HFFc6 (cell line): ENCODE results near the gene BORCS5. TPM values are rescaled to one million over a fixed set of nuclear protein-coding genes. Genes with fewer than 3 reads are reported as not detected.
A peak's percentile ranks its signal among the peaks of the same experiment; 100 is the strongest.

ENCODE experiments used
- DNase-seq: peaks from one replicate; pipeline ENCODE4 v3.0.0-alpha.2; 2018
- H3K27ac Mint-ChIP-seq: 2 replicates; pipeline ENCODE4 v1.8.0; 2020; ENCODE audit warnings: mild to moderate bottlenecking, mixed read lengths
- H3K27me3 Mint-ChIP-seq: 2 replicates; pipeline ENCODE4 v1.8.0; 2021; ENCODE audit warnings: mild to moderate bottlenecking, moderate library complexity, mixed read lengths; ENCODE audit not compliant: insufficient read depth
- H3K36me3 Mint-ChIP-seq: 2 replicates; pipeline ENCODE4 v1.8.0; 2021; ENCODE audit warnings: low read depth, mixed read lengths
- H3K4me1 Mint-ChIP-seq: 2 replicates; pipeline ENCODE4 v1.8.0; 2020; ENCODE audit warnings: low read depth, mixed read lengths
- H3K4me3 Mint-ChIP-seq: 2 replicates; pipeline ENCODE4 v1.8.0; 2020; ENCODE audit warnings: mild to moderate bottlenecking, moderate library complexity, mixed read lengths
- H3K9me3 Mint-ChIP-seq: 2 replicates; pipeline ENCODE4 v1.8.0; 2020; ENCODE audit warnings: mild to moderate bottlenecking, mixed read lengths
- total RNA-seq, 6 experiments: library from RNA; stranded (reverse); fragmentation: NEBNext Ultra II Directional; extraction: Animal tissue kit (Norgen Biotek cat#: 25700); gene quantifications; 2 replicates in 1 of 6; 3 replicates in 5 of 6; pipeline ENCODE4 v1.2.3, GENCODE V29; 2021
- TF ChIP-seq, protein P1 (sequence below): fragments of 200-600 bp; sonication (generic); IDR thresholded peaks from 2 replicates; pipeline ENCODE4 v1.5.0; 2021; ENCODE audit warnings: antibody characterized with exemption, mild to moderate bottlenecking

Gene BORCS5
- total RNA-seq, 6 experiments from 2014 or later: 8.7 to 13.9 (median 10.6) TPM

DNA sequence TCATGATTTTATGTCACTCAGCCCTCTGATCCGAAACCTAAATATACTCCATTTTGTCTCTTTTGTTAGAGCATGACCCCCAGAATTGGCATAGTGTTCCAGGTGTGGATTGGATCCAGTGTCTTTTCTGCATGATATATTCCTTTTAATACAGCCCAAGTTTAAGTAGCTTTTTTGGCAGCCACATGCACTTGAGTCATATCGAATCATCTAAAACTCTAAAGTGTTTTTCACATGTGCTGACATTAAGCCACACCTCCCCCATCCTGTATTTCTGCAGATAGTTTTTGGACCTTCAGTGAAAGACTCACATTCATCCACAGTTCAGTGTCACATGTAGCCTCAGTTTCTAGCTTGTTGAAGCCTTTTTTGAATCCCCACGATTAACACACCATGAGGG, 30.6 kb downstream of the BORCS5 start:
- H3K27me3 Mint-ChIP-seq: no peaks in the 10 kb centered on the region; the same call in 1 of the 2 replicates
- H3K9me3 Mint-ChIP-seq: no peaks in the 10 kb centered on the region
- peaks cover 20% of the 10 kb centered on the region for H3K4me1 Mint-ChIP-seq
- no peak overlapping the region; the same call in 1 of the 2 replicates for H3K4me3 Mint-ChIP-seq
- TF ChIP-seq, protein P1, sequence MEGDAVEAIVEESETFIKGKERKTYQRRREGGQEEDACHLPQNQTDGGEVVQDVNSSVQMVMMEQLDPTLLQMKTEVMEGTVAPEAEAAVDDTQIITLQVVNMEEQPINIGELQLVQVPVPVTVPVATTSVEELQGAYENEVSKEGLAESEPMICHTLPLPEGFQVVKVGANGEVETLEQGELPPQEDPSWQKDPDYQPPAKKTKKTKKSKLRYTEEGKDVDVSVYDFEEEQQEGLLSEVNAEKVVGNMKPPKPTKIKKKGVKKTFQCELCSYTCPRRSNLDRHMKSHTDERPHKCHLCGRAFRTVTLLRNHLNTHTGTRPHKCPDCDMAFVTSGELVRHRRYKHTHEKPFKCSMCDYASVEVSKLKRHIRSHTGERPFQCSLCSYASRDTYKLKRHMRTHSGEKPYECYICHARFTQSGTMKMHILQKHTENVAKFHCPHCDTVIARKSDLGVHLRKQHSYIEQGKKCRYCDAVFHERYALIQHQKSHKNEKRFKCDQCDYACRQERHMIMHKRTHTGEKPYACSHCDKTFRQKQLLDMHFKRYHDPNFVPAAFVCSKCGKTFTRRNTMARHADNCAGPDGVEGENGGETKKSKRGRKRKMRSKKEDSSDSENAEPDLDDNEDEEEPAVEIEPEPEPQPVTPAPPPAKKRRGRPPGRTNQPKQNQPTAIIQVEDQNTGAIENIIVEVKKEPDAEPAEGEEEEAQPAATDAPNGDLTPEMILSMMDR: no peak
- no peaks in the 10 kb centered on the region for H3K36me3 Mint-ChIP-seq
- DNase-seq: peak; percentile 55
- peak overlapping the region; percentile 35; the same call in 1 of the 2 replicates for H3K27ac Mint-ChIP-seq

DNA sequence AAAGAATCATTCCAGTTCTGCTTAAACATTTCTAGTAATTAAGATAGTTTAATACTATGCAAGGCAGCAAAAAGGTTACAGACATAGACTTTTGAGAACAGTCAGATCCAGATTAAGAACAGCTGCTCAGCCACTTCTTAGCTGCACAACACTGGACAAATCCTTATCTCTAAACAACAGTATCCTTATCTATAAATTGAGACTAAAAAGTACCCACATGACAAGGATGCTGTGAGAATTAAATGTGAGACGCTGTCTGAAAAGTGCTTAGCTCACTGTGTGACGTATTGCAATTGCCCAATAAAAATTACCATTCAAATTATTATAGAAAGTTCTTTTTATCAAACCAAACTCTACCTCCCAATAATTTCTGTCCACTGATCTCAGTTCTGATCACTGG, 35.5 kb downstream of the BORCS5 start:
- Mint-ChIP-seq H3K36me3 (0 out of 2 replicates have a peak, but pooled peaks cover 4% of the 10 kb centered on the region), H3K4me1 (peaks cover 13% of the 10 kb centered on the region), H3K9me3 (no peaks in the 10 kb centered on the region), H3K27ac (no peak overlapping the region), H3K27me3 (no peaks in the 10 kb centered on the region), H3K4me3 (no peak overlapping the region)
- TF ChIP-seq, protein P1: no peak
- DNase-seq: no peak

DNA sequence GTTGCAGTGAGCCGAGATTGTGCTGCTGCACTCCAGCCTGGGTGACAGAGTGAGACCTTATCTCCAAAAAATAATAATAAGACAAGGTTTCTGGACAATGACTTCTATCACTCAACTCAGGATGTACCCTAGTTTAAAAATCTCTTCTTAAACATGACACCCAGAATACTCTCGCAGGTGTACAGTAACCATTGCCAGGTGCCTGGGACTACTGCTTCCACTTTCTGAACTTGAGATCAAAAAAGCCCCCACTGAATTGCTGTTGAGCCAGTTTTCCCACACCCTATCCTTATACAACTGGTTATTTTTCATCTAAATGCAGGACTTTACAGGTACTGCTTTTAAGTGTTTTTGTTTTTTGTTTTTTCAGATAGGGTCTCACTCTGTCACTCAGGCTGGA, 36.3 kb downstream of the BORCS5 start:
- TF ChIP-seq, protein P1: no peak
- H3K4me3 Mint-ChIP-seq: no peak overlapping the region
- 0 out of 2 replicates have a peak, but pooled peaks cover 4% of the 10 kb centered on the region for H3K36me3 Mint-ChIP-seq
- peaks cover 15% of the 10 kb centered on the region for H3K4me1 Mint-ChIP-seq
- H3K27ac Mint-ChIP-seq: no peak overlapping the region
- DNase-seq: no peak
- H3K9me3 Mint-ChIP-seq: no peaks in the 10 kb centered on the region
- no peaks in the 10 kb centered on the region for H3K27me3 Mint-ChIP-seq

DNA sequence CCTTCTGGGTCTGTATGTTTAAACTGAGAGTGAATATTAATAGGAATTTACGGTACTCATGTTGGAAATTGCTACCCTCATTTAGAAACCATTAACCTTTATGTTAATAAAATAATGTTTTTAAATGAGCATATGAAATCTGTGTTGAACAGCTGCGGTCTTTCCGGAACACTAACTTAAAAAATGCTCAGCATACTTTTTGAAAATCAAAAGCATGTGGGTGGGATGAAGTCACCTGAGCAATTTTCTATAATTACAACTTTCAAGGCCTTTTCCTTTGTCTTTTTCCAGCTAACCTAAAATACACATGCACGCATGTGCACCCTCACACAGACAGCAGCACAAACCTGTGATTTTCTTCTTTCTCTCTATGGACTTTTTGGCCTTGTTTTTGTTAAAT, 39.8 kb downstream of the BORCS5 start:
- no peaks in the 10 kb centered on the region for H3K27me3 Mint-ChIP-seq
- DNase-seq: no peak
- peaks cover 11% of the 10 kb centered on the region; the same call in 1 of the 2 replicates for H3K36me3 Mint-ChIP-seq
- H3K27ac Mint-ChIP-seq: no peak overlapping the region
- H3K9me3 Mint-ChIP-seq: no peaks in the 10 kb centered on the region
- H3K4me3 Mint-ChIP-seq: no peak overlapping the region
- TF ChIP-seq, protein P1: no peak
- peaks cover 30% of the 10 kb centered on the region for H3K4me1 Mint-ChIP-seq

DNA sequence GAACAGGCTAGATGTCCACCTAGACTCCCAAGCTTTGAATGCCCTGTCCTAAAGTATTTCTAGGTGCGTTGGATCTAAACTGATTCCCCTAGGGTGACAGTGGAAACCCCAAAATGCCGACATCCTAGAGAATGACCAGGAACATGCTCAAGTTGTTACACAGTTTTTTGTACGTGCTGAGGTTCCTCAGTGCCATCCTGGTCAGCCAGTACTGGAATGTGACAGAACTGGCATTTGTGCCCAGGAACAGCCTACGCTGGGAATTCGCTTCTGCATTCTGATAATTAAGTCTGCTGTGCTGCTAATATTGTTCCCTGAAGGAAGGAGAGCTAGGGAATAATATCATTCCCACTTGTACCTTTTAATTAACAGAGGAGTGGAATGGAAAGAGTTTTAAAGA, 40.3 kb downstream of the BORCS5 start:
- Mint-ChIP-seq H3K27ac (peak overlapping the region; percentile 88), H3K27me3 (no peaks in the 10 kb centered on the region), H3K36me3 (peaks cover 11% of the 10 kb centered on the region; the same call in 1 of the 2 replicates), H3K9me3 (no peaks in the 10 kb centered on the region), H3K4me1 (peaks cover 30% of the 10 kb centered on the region), H3K4me3 (no peak overlapping the region; the same call in 1 of the 2 replicates)
- TF ChIP-seq, protein P1: no peak
- no peak for DNase-seq
